AG08396 (cell line): ENCODE data around the gene BACH2.
"Not testable (repeated sequence)": the region's sequence is repeated elsewhere in the genome, so short reads cannot be mapped to it uniquely, and the experiment has no call there.

Experiments used
- DNase-seq: peaks from one replicate; pipeline ENCODE4 v3.0.0; 2012; ENCODE audit warnings: low spot score, mixed read lengths

BACH2 gene

DNA sequence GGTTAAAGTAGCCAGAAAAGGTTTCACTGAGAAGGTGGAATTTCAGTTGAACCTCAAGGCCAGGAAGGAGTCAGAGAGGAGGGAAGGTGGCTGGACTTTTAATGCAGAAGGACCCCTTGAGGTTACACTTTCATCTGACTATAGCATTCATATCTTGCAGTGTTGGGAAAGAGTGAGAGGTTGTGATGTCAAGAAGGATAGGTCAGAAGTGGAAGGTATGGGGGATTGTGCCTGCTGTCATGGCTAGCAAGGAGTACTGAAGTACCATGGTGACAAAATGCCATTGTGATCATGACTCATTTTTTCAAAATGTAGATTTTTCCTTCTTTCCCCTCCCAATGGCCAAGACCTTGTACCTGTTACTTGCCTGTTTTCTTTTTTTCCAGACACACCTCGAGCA is 5.2 kb upstream of the BACH2 start:
- DNase-seq: no peak

DNA sequence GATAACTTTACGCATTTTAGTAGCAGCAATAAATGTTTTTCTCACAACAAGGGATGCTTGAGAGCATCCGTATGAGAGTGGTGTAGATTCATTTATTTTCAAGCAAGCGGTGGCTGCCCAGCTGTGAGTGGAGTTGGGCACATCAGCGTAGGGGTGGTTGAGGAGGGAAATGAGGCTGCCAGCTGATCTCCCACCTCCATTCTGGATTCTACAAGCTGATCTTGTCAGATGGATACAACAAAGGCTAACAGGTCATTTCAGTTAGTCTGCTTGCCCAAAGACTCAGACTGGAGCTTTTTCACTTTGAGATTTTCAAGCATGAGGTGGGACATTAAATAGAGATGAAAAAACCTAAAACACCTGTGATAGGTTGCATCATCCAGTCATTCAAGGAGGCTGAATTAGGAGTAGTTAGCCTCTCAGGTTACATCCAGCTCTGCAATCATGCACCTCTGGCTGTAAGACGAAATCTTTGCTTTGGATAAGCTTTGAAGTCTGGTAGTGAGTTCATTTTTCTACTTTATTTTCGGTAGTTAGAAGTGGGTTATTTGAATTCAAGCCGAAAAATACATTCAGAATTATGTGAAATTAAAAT is 1.9 kb upstream of the BACH2 start:
- no peak for DNase-seq

DNA sequence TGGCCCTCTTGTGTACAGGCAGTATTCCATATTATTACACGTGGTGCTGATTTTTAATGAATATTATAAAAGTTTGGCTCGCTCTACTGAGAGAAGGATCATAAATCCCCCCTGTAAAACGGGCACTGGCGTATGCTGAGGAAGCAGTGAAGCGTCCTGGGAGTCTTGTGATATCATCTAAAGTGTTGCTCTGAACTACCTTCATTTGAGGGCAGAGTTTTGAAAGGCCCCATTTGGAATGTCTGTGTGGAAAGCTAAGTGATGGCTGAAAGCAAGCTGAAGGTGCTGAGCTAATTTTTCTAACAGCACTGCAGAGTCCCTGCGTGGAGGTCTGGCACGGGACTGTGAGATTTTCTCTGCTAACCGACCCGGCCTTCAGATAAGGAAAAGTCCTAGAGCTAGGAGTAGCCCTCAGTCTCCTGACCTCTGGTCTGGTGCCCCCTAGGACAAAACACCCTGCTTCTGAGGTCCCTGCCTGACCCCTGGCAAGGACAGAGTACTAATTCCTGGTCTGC is 1.3 kb upstream of the BACH2 start:
- no peak for DNase-seq

DNA sequence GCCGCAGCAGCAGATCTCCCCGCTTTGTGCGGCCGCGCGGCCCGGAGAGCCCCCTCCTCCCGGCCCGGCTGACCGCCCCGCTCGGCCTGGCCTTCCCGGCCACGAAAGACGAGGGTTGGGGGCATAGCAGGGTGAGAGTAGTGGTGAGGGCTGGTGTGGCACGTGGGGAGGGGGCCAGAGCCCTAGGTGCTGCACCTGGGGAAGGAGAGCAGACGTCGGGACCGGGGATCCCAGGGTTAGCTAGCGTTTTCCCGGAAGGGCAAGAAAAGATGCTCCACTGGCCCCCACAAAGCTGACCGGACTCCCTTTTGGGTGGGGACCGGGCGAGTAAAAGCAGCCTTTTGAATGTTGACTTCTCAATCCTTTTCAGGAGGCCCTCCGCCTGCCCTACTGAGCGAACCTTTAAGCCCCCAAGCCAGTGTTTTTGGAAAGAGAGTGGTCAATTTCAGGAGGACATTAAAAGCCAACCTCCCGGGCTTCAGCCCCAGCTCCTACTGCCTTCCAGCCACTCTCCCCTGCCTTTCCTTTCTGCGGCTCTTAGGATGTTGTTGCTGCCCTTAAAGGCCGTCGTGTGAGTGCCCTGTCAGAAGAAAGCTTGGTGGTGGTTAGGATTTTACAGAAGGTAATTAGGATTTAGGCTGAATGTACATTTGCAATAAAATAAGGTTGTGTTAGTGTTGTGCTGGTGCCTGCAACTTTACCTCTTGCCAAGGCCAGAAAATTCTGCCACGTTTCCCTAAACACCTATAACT is 648 bp upstream of the BACH2 start:
- DNase-seq: no peak

DNA sequence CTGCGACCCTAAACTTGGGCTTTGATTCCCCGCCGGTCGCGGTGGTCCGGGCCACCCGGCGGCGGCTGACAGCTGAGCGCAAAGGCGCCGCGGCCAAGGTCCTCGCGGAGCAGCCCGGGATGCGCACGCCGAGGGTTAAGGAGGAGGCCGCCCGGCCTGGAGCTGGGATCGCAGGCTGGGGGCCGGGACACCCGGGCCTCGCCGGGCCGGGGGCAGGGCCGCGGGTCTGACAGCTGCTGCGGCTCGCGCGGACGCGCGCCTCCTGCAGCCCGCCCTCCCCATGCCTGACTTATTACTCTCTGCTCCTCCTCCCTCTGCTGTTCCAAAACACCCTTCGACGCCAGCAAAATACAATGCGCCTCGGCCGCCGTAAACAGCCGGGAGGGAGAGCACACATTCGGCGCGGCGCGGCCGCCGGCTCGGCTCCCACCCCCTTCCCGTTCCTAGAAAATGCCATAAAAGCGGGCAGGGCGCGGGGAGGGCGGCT is 746 bp downstream of the BACH2 start:
- peak; percentile 73 for DNase-seq

DNA sequence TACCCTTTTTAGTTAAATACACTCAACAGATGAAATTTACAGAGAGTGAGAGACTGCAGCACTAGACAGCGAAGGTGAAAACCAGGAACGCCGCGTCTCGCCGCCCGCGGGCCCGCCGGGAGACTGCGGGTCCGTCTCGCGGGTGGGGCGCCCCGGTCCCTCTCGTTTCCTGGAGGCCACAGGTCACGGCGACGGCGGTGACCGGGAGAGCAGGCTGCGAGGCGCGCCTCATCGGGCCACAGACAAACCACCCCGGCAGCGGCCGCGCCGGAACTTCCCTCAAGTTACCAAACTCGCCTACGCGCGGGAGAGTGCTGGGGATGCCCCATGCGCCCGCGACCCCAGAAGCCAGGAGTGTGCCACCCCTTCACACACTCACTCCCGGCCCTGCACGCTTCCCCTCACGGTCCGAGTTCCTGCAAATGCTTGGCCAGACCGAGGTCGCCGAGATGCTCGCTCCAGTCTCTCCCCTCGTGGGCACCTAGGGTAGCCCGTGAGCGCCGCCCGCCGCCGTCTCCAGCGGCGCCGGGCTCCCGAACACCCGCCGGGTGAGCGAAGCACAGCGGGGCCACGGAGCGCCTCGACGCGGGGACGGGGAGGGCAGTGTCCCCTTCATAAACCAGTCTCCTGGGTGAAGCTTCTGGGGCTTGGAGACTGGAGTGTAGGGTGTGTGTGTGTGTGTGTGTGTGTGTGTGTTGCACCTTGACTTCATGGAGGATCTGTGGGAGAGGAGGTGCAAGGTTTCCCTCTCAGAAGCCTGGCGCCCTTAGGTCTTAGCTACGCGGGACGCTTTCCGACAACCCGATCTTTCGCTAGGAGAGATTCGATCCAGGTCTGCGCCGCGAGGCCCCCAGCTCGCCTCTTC is 1.4 kb downstream of the BACH2 start:
- DNase-seq: peak; percentile 58

DNA sequence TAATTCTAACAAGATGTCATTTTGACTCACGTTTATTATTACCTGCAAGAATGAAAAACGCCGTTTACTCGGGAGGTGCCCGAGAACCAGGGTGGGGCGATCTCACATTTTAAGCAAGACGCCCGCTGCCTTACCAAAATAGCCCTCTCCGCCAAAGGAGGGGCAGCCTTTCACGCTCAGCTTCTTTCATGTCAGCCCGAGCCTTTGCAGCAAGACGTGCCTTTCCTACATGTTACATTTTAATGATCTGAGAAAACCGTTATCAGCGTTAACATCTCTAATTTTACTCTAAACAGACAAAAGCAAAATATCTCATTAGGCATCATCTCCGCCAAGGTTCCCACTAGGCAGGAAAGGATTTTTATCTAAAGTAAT is 2.0 kb downstream of the BACH2 start:
- DNase-seq: no peak

DNA sequence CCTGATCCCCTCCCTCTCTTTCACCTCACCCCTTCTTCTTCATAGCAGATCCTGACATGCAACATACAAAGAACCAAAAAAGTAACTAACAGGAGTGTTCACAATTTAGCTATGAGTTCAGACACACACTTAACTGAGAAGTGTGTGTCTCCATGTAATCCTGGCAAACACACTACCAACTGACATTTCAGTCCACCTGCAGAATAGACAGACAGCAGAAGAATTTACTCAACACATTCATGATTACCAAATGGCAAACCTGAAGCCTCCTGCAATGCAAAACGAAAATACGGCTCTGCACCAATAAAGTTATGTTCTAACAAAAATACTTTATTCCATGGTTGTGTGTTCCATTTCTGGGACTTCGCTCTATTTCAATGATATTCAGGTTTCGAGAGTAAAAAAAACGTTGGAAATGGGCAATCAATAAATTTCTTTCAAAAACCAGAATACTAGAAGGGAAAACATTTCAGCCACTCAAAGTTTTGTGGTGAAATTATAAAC is 2.6 kb downstream of the BACH2 start:
- DNase-seq: no peak

DNA sequence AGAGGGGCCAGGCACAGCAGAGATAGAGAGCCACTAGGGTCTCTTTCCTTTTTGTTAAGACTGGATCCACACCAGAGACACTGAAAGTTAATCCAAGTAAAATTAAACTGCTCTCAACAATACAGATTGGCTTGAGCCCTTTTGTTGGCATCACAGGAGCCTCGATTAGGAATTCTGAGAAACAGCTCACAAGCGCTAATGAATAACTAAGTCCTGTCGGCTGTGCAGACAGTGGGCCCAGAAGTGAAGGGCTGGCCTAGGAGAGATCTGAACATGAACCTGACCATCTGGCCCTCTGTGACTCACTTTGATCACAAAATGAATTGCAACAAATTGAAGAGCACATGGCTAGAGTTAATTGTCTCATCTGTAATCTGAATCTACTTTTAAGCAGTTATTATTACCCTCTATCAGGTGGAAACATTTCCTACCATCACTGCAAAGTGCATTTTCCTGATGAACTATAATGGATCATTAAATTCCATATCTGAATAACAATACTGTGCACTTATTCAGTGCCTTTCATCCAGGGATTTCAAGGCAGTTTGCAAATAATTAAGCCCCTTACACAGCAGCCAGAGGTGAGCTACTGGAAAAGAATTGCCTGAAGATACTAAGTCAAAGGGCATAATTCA is 3.2 kb downstream of the BACH2 start:
- DNase-seq: no peak

DNA sequence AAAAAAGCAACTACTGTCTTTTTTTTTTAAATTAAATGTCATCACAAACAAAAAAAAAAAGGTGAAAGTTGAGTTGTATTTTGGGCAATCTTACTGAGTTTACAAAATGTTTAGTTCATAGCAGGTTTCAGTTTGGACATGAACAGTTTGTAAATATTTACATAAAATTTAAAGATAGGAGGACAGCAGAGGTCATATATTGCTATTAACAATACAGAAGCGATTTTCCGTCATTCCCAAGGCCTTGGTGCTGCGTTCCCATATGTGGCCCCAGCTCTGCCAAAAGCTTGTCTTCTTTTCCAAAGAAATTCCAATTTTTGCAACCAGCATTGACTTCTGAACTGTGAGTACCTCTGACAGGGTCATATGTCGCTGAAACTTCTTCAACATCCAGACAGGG is 5.1 kb downstream of the BACH2 start:
- no peak for DNase-seq

DNA sequence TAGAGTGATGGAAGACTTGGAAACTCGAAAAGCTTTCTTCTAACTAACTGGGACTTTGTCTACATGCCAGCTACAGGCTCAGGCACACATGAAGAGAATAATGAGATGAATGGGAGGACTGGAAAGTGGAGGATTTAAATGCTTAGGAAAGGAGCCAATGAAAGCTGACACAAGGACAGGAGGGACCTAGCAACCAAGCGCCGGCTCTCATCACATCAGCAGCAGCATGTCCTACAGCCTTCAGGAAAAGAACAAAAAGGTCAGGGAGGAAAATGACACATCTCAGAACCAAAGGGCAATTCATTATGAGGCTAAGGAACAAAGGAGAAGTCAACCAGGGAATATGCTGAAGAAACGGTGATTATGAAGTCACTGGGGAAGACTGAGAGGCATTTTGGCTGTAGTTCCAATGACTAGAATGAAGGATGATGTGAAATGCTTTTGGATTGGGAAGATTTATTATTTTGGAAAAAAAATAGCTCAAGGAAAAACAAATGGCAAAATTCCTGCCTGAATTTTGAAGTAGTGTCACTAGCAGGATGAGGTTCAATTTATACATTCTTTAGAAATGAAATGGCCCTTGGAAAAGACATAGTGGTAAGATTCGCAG is 5.7 kb downstream of the BACH2 start:
- no peak for DNase-seq

DNA sequence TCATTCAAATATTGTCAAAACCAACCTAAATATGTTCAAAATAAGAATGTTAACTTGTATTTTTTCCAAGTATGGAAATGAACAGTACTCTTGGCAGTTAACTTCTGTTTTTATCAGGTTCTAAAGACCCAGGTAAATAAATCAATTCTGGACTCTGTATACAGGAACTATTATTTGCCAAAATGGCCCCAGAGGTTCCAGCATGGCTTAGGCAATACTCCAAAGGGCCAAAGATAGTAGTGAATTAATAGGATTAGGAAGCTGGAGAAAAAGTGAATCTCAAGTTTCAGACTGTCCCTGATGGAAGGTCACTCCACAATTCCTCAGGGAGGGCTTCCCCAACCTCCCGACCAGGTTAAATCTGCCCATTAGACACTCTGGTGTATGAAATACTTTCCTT is 6.7 kb downstream of the BACH2 start:
- DNase-seq: no peak

DNA sequence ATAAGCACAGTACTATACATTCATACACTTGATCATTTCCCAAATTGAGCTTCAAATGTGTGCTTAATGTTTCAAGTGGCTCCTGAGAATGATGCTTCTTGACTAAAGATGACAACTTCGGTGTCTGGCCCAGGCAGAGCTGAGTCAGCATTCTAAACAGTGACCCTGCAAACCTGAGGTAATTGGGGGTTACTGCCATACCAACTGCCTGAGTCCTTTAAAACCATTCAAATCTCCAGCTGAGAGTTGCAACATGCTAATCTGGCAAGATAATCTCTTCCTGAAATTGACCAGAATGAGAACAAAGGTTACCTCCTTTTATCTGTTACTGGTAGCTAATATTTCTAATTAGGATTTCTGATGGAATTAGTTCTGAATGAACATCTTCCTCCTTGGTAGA is 8.2 kb downstream of the BACH2 start:
- DNase-seq: peak; percentile 31

DNA sequence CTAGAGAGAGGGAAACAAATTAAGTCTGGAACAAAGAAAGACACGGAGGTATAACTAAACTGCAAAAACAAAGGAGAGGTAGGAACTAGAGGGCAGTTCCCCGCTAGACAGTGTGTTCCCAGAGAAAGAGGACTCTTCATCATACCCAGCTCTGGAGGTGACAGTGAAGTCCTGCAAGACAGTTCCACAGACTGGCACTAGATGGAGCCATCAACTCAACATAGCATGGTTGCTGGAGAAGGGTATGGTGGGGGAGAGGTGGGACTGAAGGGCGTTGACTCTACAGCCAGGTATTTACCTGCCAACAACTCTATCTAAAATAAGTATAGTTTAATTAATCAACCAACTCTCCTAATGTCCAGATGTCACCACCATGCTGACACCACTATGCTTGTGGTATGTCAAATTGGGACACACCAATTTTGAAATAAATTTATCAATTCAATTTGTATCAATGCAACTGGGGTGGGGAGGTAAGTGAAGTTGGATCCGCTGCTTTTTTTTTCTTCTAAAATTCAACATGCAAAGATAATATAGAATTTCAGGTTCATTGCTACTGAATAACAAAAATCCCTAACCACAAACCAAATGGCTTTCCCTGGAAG is 9.7 kb downstream of the BACH2 start:
- no peak for DNase-seq

DNA sequence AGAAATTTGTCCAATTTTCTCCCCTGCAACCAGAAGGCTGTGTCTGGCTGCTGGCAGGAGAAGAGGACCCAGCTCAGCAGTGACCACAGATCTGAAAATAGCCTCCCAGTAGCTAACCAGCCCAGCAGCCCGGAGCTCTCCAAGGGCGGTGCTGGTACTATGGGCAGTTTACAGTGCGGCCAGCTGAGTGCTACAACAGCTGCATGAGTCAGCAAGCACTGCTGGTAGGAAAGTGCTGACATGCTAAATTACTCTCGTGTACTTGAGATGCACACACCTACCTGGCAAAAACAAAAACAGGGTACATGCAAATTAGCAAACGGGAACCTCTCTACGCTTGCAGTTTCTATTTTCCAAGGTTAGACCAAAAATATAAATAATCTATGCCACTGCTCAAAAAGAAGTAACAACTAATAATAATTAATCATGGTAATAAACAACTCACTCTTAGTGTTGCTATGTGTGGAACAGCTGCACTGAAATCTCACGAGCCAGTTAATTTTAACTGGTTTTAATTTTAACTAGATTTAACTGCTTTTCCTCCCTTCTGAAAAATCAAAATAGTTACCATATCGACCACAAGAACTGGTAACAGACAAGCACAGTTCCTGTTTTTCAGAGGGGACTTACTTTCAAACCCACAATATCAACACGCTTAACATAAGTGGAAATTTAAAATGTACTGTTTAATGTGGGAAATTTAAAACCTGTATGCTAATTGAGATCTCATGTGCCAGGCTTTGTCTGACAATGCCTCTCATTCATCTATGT is 10.8 kb downstream of the BACH2 start:
- peak; percentile 85 for DNase-seq

DNA sequence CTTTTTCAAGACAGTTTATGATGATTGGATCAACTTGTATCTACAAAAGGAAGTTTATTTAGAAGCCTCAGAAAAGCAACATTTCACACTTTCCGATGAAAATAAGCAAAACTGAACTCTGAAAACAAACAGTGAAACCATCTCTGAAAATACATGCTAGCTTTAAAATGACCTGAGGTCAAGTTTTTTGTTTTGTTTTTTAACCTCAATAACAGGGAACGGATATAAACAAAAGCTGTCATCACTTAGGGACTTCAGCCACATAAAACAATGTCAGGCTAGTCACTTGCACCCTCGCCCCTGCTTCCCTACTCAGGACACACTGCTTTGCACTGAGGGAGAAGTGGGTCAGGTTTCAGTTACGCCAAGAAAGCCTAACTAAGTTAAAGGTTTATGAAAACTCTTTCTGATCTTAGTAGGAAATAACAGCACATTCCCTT is 11.6 kb downstream of the BACH2 start:
- no peak for DNase-seq

DNA sequence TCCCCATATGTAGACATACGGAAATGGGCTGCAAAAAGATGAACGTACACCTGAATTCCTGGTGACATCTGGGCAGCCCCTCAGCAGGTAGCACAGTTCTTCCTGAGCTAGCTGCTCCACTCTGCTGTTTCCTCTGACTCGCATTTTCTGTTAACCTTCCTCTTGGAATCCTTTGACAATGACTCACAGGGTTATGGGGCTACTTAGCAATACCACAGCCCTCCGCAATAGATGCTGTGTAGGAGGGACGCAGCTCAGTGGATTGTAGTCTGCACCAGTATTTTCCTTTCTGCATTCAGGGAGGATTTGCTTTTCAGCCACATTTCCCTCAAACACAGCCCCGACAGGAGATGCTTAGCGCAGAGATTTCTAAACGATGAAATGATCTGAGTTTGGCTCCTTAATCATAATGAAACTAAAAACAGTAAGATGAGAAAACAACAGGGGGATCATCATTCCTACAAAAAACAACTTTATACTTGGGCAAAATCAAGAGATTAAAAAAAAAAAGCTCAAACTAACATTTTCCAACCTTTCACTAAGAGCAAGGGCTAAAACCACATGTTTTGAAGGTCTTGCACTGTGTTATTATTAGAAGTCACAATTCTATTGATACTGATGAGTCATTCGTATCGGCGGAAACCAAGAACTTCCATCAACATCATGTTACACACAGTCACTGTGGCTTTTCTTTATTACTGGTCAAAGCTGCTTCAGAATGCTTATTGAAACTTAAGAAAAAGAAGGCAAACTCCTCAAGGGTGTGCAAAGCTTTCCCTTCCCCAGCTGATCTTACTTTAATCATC is 12.2 kb downstream of the BACH2 start:
- DNase-seq: peak; percentile 80

DNA sequence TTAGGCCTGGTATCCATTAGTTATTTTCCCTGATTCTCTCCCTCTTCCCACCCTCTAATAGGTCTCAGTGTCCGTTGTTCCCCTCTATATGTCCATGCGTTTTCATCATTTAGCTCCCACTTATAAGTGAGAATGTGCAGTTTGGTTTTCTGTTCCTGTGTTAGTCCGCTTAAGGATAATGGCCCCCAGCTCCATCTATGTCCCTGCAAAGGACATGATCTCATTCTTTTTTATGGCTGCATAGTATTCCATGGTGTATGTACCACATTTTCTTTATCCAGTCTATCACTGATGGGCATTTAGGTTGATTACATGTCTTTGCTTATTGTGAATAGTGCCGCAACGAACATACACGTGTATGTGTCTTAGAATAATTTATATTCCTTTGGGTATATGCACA is 14.4 kb downstream of the BACH2 start:
- not testable (repeated sequence) for DNase-seq

DNA sequence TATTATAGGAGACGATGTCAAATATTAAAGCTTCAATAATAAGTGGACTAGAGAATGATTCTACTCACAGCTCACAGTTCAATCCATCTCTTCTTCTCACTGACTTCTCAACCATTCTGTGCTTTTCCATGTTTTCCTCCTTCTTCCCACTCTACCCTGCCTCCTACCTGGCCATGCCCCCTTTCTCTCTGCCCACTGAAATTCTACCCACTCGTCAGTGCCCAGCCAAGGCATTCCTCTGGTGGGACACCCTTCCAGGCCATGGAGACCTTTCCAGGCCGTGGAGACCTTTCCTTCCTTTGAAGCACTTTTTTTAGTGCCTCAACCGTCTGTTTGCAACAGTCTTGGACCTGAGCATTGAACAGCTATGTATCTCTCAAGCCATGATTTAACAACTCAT is 18.5 kb downstream of the BACH2 start:
- no peak for DNase-seq
